B cell (primary cell): ENCODE results near the gene E2F2. TPM values are rescaled to one million over a fixed set of nuclear protein-coding genes. Genes with fewer than 3 reads are reported as not detected.
A peak's percentile ranks its signal among the peaks of the same experiment; 100 is the strongest.

ENCODE experiments used
- ATAC-seq: fragments of 200-7000 bp; cut with Tn5 transposase; one replicate; pipeline ENCODE4 v1.10.0; 2021; ENCODE audit warnings: low read depth, mild to moderate bottlenecking, moderate number of reproducible peaks, moderate library complexity
- CTCF ChIA-PET: fragments of 350-600 bp; sonication (Branson Sonifier 250); formaldehyde crosslinking; loops from one replicate; lab custom pipeline; 2021; ENCODE audit warnings: antibody characterized with exemption, inconsistent platforms; lab: Charles Lee
- POLR2A ChIA-PET: fragments of 350-600 bp; sonication (Branson Sonifier 250); formaldehyde crosslinking; loops from one replicate; lab custom pipeline; 2021; ENCODE audit warnings: antibody characterized with exemption; lab: Charles Lee
- DNase-seq: peaks from one replicate; pipeline ENCODE4 v3.0.0; 2013
- H2AFZ ChIP-seq: 2 replicates; pipeline ENCODE4 v1.6.1; 2012; ENCODE audit warnings: mild to moderate bottlenecking, low read depth, low read length; ENCODE audit not compliant: insufficient read depth, poor library complexity, severe bottlenecking
- H3K27ac ChIP-seq, 2 donors: 1 replicate in 1 of 2; 2 replicates in 1 of 2; pipeline ENCODE4 v1.5.1; 2012 to 2013; ENCODE audit warnings: low read length in 2 of 2, mild to moderate bottlenecking in 2 of 2, moderate library complexity in 1 of 2
- H3K27me3 ChIP-seq, 4 experiments: fragments of 200-600 bp in 1 of 4; sonication (generic) in 1 of 4; replicated peaks in 1 of 4; 1 replicate in 2 of 4; 2 replicates in 2 of 4; pipeline versions ENCODE4 v1.6.1 to v1.7.0; 2013 to 2016; ENCODE audit warnings: low read length in 3 of 4, mild to moderate bottlenecking in 2 of 4, mixed read lengths in 1 of 4, moderate library complexity in 1 of 4; ENCODE audit not compliant: insufficient read depth in 4 of 4, control insufficient read depth in 3 of 4; ENCODE audit errors: control extremely low read depth in 1 of 4
- H3K36me3 ChIP-seq, 2 experiments: replicated peaks in 1 of 2; 1 replicate in 1 of 2; 2 replicates in 1 of 2; pipeline versions ENCODE4 v1.6.1 to v1.7.1; 2013; ENCODE audit warnings: low read length in 1 of 2; ENCODE audit not compliant: insufficient read depth in 2 of 2, control insufficient read depth in 1 of 2; ENCODE audit errors: control extremely low read depth in 1 of 2, extremely low read depth in 1 of 2
- H3K4me1 ChIP-seq, 2 donors: fragments of 200-600 bp in 1 of 2; sonication (generic) in 1 of 2; 1 replicate in 1 of 2; 2 replicates in 1 of 2; pipeline versions ENCODE4 v1.5.1 to v1.6.1; 2013 to 2017; ENCODE audit warnings: low read length in 2 of 2; ENCODE audit not compliant: control insufficient read depth in 2 of 2, insufficient read depth in 2 of 2
- H3K4me2 ChIP-seq: replicated peaks from 2 replicates; pipeline ENCODE3; 2012; ENCODE audit warnings: mild to moderate bottlenecking, low read depth, low read length; ENCODE audit not compliant: poor library complexity, severe bottlenecking
- H3K4me3 ChIP-seq, 5 experiments: fragments of 200-600 bp in 1 of 5; sonication (generic) in 1 of 5; 1 replicate in 3 of 5; 2 replicates in 2 of 5; pipeline versions ENCODE4 v1.5.1 to v1.7.0; 2011 to 2016; ENCODE audit warnings: low read length in 4 of 5, mild to moderate bottlenecking in 4 of 5, low read depth in 2 of 5, control low read depth in 1 of 5, moderate library complexity in 1 of 5; ENCODE audit not compliant: insufficient read depth in 1 of 5; ENCODE audit errors: control extremely low read depth in 1 of 5, extremely low read depth in 1 of 5
- H3K79me2 ChIP-seq: fragments of 200-600 bp; sonication (generic); one replicate; pipeline ENCODE4 v1.6.0; 2016; ENCODE audit warnings: low read length; ENCODE audit not compliant: control insufficient read depth, insufficient read depth
- H3K9ac ChIP-seq: fragments of 200-600 bp; sonication (generic); 2 replicates; pipeline ENCODE4 v1.6.1; 2017; ENCODE audit warnings: mild to moderate bottlenecking, low read length, moderate library complexity
- H3K9me3 ChIP-seq, 3 donors: one replicate each; pipeline versions ENCODE4 v1.6.1 to v1.7.1; 2013; ENCODE audit warnings: low read length in 2 of 3; ENCODE audit not compliant: control insufficient read depth in 2 of 3, insufficient read depth in 1 of 3; ENCODE audit errors: control extremely low read depth in 1 of 3
- H4K20me1 ChIP-seq: 2 replicates; pipeline ENCODE4 v1.6.0; 2012; ENCODE audit warnings: mild to moderate bottlenecking, low read length; ENCODE audit not compliant: insufficient read depth, control insufficient read depth, poor library complexity, severe bottlenecking
- H3K27ac Mint-ChIP-seq: one replicate; pipeline ENCODE4 v1.8.0; 2021; ENCODE audit warnings: mixed read lengths
- H3K27me3 Mint-ChIP-seq: one replicate; pipeline ENCODE4 v1.8.0; 2021; ENCODE audit warnings: mixed read lengths
- H3K4me1 Mint-ChIP-seq: one replicate; pipeline ENCODE4 v1.8.0; 2021; ENCODE audit warnings: mixed read lengths
- H3K4me3 Mint-ChIP-seq: one replicate; pipeline ENCODE4 v1.8.0; 2021; ENCODE audit warnings: mixed read lengths
- H3K9me3 Mint-ChIP-seq: one replicate; pipeline ENCODE4 v1.8.0; 2022; ENCODE audit warnings: mixed read lengths; ENCODE audit not compliant: insufficient read depth
- EZH2 ChIP-seq: IDR thresholded peaks from 2 replicates; pipeline ENCODE4 v1.6.1; 2012; ENCODE audit warnings: borderline replicate concordance, low read depth, mild to moderate bottlenecking, moderate library complexity, low read length; ENCODE audit not compliant: insufficient read depth, poor library complexity, severe bottlenecking
- WGBS: methylation state at CpG from one replicate; pipeline ENCODE4 v1.1.5; 2013; ENCODE audit warnings: missing lambda C conversion rate; ENCODE audit not compliant: insufficient coverage; 5-methylcytosine and 5-hydroxymethylcytosine counted together
- intact Hi-C: fragments of 100-400 bp; cut with micrococcal nuclease; formaldehyde crosslinking; loops from one replicate; pipeline ENCODE4 v1.10.0; 2022
- polyA plus RNA-seq: library from polyadenylated mRNA; depleted of rRNA; stranded (reverse); fragments of >200 nt; gene quantifications from 2 replicates; pipeline ENCODE4 v1.2.3, GENCODE V29; 2012
- total RNA-seq, 2 donors: library from RNA; stranded (reverse); fragments of 120-200 nt in 1 of 2; gene quantifications; 1 replicate in 1 of 2; 2 replicates in 1 of 2; pipeline versions ENCODE4 v1.2.3 to v1.2.4, GENCODE V29; 2013 to 2022
- TF ChIP-seq, protein P1 (sequence below): fragments of 200-600 bp; IDR thresholded peaks from one replicate; pipeline ENCODE4 v1.8.0; 2022; ENCODE audit warnings: antibody characterized with exemption, mild to moderate bottlenecking

Gene E2F2
- total and polyA plus RNA-seq, 2 donors (not counting 1 experiment from before 2014, with no cell fraction given): 2.4 to 3.2 TPM

DNA sequence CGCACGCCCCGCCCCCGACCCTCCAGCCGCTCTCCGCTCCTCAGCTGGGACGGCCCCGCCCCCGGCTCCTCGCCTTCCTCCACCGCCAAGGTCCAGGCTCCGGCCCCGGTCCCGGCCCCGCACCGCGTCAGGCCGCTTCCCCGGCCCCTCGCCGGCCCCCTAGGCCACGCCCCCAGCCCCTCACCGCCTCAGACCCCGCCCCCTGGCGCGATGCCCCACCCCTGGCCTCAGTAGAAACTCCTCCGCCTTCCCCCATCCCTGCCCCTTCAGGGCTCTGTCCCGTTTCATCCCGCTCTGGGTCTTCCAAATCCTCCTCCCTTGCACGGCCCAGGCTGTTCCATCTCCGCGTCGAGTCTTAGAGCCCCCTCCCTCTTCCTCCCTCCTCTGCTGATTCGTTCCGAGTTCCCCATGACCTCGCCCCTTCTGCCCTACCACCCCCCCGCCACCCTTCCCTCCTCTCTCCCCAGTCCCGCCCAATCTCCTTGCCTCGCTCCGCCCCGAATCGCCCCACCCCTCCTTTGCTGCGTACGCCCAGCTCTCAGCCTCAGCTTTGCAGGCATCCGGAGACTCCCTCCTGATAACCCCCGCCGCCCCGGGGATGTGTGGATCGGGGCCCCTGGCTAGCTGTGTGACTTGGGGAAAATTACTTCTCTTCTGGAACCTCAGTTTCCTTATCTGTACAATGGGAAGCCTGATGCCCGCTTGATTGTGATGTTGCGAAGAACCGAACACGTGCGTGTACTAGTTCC is 46.6 kb downstream of the E2F2 start:
- peaks cover 25% of the 10 kb centered on the region for H3K27me3 Mint-ChIP-seq

More for the DNA sequence above, 46.6 kb downstream of the E2F2 start:
- peak; percentile 94 for DNase-seq
- POLR2A ChIA-PET: interaction anchor here (0.6 to 2.8 kb wide), 9 partner anchors 9 to 300 kb away, joined by 3 to 9 read pairs (median 4); partner anchors contain the start of gene E2F2
- H3K4me3 Mint-ChIP-seq: peak overlapping the region; percentile 90
- Histone ChIP-seq H4K20me1 (no peaks in the 10 kb centered on the region), H3K27me3 (peaks cover 0 to 22% (median 8%) of the 10 kb centered on the region in 4 experiments), H3K9ac (peak overlapping the region; percentile 70), H3K4me2 (peak overlapping the region; percentile 86), H3K36me3 (no peaks in the 10 kb centered on the region), H3K9me3 (peaks cover 0 to 5% (median 0%) of the 10 kb centered on the region in 3 donors), H3K4me3 (peak overlapping the region in 4 of 5 experiments; percentile 43 to 79 (median 66)), H3K79me2 (no peaks in the 10 kb centered on the region), H3K4me1 (peaks cover 14 to 23% of the 10 kb centered on the region in 2 donors), H3K27ac (no peak overlapping the region), H2AFZ (peak overlapping the region; percentile 99)
- H3K4me1 Mint-ChIP-seq: peaks cover 29% of the 10 kb centered on the region
- TF ChIP-seq, protein P1, sequence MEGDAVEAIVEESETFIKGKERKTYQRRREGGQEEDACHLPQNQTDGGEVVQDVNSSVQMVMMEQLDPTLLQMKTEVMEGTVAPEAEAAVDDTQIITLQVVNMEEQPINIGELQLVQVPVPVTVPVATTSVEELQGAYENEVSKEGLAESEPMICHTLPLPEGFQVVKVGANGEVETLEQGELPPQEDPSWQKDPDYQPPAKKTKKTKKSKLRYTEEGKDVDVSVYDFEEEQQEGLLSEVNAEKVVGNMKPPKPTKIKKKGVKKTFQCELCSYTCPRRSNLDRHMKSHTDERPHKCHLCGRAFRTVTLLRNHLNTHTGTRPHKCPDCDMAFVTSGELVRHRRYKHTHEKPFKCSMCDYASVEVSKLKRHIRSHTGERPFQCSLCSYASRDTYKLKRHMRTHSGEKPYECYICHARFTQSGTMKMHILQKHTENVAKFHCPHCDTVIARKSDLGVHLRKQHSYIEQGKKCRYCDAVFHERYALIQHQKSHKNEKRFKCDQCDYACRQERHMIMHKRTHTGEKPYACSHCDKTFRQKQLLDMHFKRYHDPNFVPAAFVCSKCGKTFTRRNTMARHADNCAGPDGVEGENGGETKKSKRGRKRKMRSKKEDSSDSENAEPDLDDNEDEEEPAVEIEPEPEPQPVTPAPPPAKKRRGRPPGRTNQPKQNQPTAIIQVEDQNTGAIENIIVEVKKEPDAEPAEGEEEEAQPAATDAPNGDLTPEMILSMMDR: peak; percentile 2
- no peak for TF ChIP-seq EZH2
- H3K27ac Mint-ChIP-seq: peak overlapping the region; percentile 82
- 5% methylated on average over 40 of the region's 54 CpGs for whole genome bisulfite sequencing
- H3K9me3 Mint-ChIP-seq: no peaks in the 10 kb centered on the region
- ATAC-seq: peak; percentile 85
- CTCF ChIA-PET: interaction anchor here (0.6 to 5.7 kb wide), 7 partner anchors 13 to 151 kb away, joined by 3 to 58 read pairs (median 3); partner anchors contain the start of genes E2F2 and ZNF436
- intact Hi-C loops: loop anchor here (1.0 to 5.0 kb wide), 6 partner anchors 13 to 316 kb away; partner anchors contain the start of genes E2F2, GALE and HNRNPR
